SIG-M5 treated with dmso at 0.1 percent for 504 hours (cell line): ENCODE data around the gene NRN1.
"Not testable (repeated sequence)": the region's sequence is repeated elsewhere in the genome, so short reads cannot be mapped to it uniquely, and the experiment has no call there.

Experiments
- DNase-seq: peaks from one replicate; lab custom pipeline; 2025; ENCODE audit not compliant: unreplicated experiment; lab: John Stamatoyannopoulos, UW

NRN1 gene

DNA sequence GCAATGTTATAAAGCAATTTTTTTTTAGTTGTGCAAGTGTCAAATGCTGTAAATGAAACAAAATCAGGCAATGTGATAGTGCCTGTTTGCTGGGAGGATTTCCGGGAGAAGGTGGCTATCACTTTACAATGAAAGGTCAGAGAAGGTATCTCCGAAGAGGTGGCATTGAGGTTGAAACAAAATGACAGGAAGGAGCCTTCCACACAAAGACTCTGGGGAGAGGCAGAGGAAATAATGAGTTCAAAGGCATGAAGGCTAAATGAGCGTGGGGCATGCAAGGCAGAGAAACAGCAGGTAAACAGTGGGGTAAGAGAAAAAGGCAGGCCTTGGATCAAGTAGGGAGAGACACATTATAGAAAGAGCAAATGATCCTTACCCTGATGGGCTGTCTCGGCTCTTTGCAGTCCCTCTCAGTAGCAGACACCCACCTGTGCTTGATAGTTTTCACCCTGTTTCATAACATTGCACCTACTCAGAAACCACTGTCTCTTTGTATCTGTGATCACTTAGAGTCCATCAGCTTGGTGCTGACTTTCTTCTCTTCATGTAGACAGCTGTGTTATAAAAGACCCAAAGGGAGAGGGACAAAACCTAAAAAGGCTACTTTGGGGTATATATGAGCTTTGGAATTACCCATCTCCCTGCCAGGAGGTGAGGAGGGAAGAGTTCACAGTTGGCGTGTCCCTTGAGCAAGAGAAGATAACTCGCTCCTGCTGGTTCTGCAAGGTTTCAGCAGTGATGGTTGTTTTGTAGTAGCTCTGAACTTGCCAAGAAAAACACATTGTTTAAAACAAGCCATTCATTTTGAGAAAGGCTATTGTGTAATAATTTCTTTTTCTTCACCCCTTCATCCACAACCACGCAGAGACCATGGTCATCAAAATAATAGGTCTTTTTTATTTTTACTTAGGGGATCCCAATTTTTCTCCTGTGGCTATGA, 22.3 kb downstream of the NRN1 start:
- DNase-seq: no peak

DNA sequence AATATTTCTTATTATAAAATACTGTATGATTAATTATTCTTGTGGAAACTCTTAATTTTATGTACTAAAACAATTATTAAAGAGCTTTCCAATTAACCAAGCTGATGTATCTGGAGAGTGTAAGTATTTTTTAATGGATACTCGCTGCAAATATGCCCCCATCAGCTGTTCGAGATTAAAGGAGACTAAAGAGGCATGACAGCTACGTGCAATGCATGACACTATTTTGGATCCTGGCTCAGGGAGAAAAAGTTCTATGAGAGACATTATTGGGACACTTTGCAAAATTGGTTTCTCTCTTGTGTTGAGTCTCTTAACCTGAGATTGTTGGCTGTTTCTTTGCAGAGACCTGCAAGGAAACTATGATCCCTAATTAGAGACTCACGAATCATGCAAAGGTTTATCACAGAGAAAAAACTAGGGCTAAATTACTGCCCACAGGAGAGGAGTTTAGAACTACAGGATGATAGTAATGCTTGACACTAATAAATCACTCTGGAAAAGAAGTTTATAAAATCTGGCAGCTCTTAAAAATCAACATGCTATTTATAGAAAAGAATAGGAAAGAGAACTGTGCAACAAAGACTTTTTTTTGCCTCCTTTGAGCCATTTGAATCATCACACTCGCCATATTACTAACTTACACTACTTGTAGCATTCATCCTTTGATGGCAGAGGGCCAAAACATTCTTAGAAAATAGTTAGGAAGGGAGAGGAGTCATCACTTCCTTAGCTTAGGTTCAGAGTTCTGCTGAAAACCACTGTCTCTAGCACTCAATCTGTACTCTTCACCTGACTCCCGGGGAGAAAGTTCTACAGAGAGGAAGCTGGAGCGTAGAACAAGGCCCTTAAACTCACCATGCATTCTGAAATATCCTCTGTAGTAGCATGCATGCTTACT, 25.3 kb downstream of the NRN1 start:
- DNase-seq: no peak

DNA sequence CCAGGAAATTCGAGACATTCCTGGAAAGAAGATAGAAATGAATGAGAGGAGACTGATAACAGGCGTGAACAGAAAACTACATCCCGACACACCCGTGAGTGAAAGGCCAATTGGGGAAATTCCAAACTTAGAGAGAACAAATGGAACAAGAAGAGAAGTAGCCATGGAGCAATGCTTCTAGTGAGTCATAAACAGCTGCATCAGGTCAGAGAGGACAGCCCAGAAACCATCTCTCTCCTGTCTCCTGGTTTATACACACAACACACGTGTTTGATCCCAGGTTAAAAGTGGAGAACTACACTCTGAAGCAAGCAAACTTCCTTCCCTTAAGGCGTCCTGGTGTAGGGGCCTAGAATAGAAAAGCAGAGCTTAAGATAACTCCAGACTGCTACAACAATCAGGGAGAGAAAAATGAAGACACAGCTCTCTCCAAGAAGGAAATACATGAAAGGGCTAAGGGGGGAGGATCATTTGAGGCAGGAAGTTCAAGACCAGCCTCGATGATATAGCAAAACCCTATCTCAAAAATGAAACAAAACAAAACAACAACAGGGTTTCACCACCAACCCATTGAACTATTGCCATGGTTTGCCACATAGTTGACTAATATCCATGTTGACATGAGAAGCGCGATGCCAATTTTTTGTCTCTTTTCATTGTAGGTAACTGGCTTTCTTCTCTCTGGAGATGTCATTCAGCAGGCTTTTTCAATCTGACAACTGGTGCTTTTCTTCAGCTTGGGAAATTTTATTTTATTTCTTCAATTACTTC, 26.9 kb downstream of the NRN1 start:
- peak; percentile 15 for DNase-seq

DNA sequence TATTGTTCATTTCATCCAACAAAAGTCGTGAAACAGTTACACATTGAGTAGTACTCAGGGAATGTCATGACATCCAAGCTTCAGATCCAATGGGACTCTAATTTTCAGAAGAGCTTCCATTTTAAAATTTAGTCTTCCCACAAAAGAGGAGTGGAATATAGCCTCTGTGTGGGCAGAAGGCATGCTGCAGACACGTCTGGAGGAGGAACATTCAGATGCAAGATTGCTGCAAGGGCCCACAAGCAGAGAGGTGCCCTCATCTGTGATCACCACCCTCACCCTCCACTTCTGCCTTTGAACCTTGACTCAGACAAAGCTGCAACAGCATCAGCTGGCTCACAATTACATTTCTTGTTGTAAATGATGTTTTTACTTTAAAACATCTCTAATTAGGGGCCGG, 29.9 kb downstream of the NRN1 start:
- no peak for DNase-seq

DNA sequence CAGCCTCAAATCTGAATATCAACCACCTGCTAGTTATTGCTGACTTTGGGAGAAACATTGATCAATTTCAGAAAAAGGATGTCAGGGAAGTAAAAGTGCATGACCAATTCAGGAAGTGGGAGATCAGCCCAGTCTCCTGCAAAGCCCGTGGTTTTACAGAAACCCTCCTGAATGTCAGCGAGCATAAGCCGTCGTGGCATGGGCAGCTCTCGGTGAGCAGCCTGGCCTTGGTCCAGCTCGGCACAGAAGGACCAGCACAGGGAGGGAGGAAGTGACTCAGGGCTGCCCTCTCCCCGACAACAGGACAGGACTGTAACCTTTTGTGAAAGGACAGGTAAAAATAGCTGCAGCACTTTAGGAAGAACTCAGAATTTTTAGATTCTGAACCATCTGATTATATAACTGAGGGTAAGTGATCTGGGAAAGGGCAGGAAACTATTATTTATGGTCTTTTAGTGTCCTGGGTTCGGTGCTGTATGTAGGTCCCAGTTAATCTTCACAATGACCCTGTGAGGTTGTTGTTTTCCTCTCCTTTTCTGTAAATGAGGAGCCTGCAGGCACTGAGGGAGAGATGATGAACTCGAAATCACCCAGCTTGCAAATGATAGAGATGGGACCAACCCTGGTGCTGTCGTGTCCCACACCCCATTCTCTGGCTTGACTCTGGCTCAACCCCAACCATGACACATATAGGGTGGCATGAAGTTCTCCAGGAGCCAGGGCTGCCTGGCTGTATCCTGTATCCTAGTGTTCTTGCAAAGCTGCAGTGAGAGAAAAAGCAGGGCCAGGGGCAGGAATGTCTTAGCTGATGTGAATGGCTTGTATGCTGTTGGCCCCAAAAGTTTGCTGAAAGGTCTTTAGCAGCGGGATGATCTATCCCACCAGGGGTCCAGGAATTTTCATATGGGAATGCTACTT, 37.6 kb downstream of the NRN1 start:
- DNase-seq: no peak

DNA sequence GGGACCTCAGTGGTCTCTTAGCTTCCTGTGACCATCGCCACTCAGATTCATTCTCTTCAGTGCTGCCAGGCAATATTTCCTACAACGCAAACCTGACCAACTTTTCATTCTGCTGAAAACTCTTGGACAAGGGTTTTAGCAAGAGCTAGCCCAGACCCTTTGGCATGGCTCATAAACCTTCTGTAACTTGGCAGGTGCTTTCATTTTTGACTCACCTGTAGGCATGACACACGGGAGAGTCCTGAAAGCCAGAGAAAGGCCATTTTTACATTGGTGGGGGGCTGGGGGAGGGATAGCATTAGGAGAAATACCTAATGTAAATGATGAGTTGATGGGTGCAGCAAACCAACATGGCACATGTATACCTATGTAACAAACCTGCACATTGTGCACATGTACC, 38.7 kb downstream of the NRN1 start:
- DNase-seq: not testable (repeated sequence)

DNA sequence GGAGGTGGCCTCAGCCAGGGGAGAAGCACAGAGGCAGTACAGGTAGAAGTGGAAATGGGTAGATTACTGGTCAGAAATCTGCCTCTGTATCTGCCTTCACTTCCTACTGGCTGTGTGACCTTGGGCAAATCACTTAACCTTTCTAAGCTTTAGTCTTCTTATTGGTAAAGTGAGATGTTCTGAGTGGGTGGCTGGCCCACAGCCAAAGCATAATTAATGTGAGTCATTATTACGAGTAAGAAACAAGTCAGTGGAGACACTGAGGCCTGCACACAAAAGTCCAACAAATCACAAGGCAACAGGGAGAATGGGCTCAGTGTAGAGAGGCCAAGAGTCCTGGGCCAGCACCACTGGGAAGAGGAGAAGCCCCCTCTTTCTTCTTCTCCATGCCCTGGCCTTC, 39.1 kb downstream of the NRN1 start:
- DNase-seq: no peak

DNA sequence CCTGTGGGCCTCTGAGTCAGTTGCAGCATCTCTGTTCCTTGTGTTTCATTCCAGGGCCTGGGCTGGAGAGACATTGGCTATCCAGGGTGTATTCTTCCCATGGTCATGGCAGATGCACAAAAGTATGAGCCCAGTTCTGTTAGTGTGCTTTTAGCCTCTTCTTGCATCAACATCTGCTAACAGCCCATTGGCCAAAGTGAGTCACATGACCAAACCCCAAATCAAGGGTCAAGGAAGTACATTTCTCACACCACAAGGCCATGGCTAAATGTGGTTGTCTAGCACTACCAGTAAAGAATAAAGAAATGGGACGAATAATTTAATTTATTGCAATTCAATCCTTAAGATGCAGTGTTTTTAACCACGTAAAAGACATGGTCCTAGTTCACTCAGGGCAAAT, 43.9 kb downstream of the NRN1 start:
- no peak for DNase-seq

DNA sequence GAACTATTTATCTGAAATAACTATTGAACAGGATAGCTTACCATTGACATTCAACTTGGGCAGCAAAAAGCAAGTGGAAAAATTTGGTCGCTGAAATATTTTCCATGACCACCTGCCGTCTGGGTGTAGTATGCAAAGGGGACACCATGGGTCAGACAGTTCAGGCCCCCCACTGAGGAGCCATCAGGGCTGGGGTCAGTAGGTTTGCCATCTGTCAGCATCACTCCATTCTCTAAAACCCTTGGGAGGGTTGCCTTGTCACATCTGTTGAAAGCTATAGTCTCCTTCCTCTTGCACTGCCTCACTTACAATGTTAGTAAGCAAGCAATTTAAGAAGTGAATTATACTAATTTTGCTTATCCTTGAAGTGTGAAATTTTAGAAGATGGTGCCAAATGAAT, 44.9 kb downstream of the NRN1 start:
- DNase-seq: no peak

DNA sequence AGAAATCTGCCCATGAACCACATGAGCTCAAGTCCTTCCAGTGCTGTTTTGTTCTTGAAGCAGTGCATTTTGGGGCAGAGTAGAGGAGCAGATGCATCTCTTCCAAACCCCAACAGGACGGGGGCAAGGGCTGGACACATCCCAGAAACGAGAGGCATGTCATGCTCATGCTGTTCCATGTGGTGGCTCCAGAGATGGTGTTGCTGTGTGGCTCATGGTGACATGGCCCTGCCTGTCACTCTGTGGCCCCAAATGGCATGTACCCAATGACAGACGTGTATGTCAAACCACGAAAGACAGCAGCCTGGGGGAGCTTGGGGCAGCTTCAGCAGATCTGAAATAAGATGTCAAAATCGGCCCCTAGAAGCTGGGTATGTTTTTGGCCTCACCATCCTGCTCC, 46.3 kb downstream of the NRN1 start:
- DNase-seq: no peak

DNA sequence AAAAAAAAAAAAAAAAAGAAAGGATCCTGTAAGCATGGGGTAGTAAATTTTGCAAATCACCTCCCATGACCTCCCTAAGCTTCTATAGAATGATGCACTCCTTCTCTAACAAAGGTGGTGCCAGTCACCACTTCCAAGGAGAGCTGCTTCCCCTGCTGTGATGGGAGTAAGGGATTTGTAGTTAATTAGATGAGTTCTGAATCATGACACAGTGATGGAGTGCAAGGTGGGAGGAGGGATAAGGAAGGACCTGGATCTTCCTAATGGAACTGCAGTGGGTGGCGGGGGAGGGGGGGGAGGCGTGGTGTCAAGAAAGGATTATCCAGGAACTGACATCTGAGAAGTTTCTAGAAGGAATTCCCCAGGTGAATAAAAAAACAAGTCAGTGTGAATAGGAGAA, 47.8 kb downstream of the NRN1 start:
- no peak for DNase-seq

DNA sequence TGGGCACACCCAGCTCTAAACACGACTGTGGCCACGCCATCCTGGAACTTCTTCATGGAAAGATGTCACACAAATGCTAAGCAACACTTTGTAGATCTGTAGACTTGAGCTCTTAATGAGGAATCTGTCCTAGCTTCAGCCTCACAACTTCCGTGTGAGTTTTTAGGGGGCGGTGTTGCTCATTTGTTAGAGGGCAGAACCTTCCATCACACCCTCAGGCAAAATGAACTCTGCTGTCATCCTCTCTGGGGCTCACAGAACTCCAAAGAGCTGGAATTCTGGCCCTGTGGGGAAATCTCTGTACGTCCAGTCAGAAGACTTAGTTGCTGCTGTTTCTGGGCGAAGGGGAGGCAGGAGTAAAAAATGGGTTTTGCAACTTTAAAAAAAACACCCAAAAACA, 49.8 kb downstream of the NRN1 start:
- no peak for DNase-seq

DNA sequence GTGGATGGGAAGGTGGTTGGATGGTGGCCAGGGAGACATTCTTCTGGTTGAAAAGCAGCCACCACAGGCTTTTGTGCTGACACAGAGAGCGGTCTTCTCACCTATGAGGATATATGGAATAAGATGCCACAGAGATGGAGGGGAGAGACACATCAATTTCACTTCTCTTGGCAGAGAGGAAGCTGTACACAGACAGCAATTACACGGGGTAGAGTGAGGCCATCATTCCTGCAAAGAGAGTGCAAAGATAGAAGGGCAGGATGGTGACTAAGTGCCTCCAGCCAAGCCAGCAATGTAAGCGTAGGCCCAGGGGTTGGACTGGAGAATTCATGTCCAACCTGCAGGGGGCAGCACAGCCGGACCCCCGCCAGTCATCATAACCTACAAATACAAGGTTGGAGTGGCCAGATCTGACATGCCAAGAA, 56.4 kb downstream of the NRN1 start:
- DNase-seq: peak; percentile 9
